ENCODE measurements around the gene RPS3A.

Gene RPS3A

DNA sequence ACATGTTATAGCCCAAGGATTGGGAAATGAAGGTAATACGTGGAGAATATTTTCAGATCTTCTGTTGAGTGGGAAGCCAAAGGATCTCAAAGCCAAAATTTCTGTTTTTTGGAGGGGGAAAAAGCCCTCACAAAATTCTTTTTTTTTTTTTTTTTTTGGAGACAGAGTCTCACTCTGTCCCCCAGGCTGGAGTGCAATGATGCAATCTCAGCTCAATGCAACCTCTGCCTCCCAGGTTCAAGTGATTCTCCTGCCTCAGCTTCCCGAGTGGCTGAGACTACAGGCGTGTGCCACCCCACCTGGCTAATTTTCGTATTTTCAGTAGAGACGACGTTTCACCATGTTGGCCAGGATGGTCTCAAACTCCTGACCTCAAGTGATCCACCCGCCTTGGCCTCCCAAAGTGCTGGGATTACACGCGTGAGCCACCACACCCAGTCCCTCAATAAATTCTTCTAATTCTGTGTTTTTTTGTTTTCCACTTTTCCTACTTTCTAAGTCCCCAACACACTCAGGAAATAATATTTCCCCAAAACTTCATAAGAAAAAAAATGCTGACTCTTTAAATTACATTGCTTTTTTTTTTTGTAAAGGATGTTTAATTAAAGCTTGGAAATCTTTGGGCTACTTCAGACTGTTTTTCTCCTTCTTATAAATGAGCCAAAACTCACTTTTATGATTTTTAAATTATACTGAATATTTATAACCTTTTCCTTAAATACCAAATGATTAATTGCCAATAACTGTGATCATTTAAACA is 51.6 kb downstream of the RPS3A start:
- no peak overlapping the region for H3K4me3 ChIP-seq (replicated peaks; ENCODE audit: low read depth, low read length)
- TF ChIP-seq, protein P1, sequence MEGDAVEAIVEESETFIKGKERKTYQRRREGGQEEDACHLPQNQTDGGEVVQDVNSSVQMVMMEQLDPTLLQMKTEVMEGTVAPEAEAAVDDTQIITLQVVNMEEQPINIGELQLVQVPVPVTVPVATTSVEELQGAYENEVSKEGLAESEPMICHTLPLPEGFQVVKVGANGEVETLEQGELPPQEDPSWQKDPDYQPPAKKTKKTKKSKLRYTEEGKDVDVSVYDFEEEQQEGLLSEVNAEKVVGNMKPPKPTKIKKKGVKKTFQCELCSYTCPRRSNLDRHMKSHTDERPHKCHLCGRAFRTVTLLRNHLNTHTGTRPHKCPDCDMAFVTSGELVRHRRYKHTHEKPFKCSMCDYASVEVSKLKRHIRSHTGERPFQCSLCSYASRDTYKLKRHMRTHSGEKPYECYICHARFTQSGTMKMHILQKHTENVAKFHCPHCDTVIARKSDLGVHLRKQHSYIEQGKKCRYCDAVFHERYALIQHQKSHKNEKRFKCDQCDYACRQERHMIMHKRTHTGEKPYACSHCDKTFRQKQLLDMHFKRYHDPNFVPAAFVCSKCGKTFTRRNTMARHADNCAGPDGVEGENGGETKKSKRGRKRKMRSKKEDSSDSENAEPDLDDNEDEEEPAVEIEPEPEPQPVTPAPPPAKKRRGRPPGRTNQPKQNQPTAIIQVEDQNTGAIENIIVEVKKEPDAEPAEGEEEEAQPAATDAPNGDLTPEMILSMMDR (IDR thresholded peaks at IDR 0.05; ENCODE audit: low read length, missing control alignments): no peak
- no peak for DNase-seq (ENCODE audit: low read depth)

GRCh38 chr4:151152028-151152427 is 52.6 kb downstream of the RPS3A start:
- TF ChIP-seq, protein P1 (IDR thresholded peaks at IDR 0.05; ENCODE audit: low read length, missing control alignments): no peak
- DNase-seq (ENCODE audit: low read depth): peak; percentile 66
- H3K4me3 ChIP-seq (replicated peaks; ENCODE audit: low read depth, low read length): no peak overlapping the region

DNA sequence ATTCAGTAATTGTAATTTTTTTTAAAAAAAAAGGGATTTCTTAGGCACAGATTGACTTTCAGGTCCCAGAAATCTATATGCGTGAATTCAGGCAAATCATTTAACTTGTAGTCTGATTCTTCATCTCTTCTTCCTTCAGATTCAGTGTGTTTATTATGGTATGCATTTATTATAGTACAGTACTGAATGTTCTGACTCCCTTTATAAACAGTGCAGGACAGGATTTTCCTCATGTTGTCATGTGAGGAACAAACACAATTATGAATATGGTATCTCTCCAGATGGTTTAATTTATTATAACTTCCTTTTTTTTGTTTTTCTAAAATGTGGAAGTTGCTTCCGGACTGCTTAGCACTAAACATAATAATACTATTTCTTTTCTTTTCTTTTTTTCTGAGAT is 54.2 kb downstream of the RPS3A start:
- no peak overlapping the region for H3K4me3 ChIP-seq (replicated peaks; ENCODE audit: low read depth, low read length)
- DNase-seq (ENCODE audit: low read depth): no peak
- TF ChIP-seq, protein P1 (IDR thresholded peaks at IDR 0.05; ENCODE audit: low read length, missing control alignments): no peak
